22Rv1 (cell line): ENCODE measurements around the gene PAPSS2.

Experiments
- CTCF ChIP-seq: fragments of 450-650 bp; IDR thresholded peaks from 2 replicates; pipeline ENCODE4 v1.5.1; 2017; ENCODE audit warnings: mild to moderate bottlenecking
- ZFX ChIP-seq: fragments of 450-650 bp; IDR thresholded peaks from 2 replicates; pipeline ENCODE4 v1.6.1; 2017; ENCODE audit warnings: antibody characterized with exemption, borderline replicate concordance

- TF ChIP-seq CTCF = peak; percentile 25
- TF ChIP-seq ZFX = no peak
Measured at GRCh38 chr10:87622314-87623004, 37.2 kb upstream of the PAPSS2 start.
